A549 (cell line): Measurements from ENCODE around the gene SFT2D2. TPM values are rescaled to one million over a fixed set of nuclear protein-coding genes. Genes with fewer than 3 reads are reported as not detected.

Source experiments
- ATAC-seq, 2 experiments: fragments of 200-7000 bp in 1 of 2; fragments of >200 bp in 1 of 2; cut with Nextera tagmentation in 1 of 2; cut with Tn5 transposase in 1 of 2; 3 replicates each; pipeline versions ENCODE4 v1.8.0 to v1.9.1; 2018 to 2020; ENCODE audit warnings: mild to moderate bottlenecking in 1 of 2, moderate library complexity in 1 of 2
- CTCF ChIA-PET: fragments of 300-600 bp; sonication (Branson Sonifier 250); formaldehyde crosslinking; extraction: SDS; loops from one replicate; lab custom pipeline; 2021; ENCODE audit warnings: antibody characterized with exemption, inconsistent platforms; lab: Yijun Ruan, JAX
- POLR2A ChIA-PET: fragments of 350-600 bp; formaldehyde crosslinking; extraction: SDS; loops from one replicate; lab custom pipeline; 2021; ENCODE audit warnings: antibody characterized with exemption, inconsistent platforms; lab: Yijun Ruan, JAX
- DNase-seq, 2 experiments: peaks; one replicate each; pipeline versions ENCODE4 v3.0.0 to v3.0.0-alpha.2; 2011 to 2016; ENCODE audit warnings: low read depth in 1 of 2, low spot score in 1 of 2
- FAIRE-seq: peaks from 2 replicates; lab custom pipeline; 2011; peaks lifted over from hg19 to GRCh38; lab: Jason Lieb, UNC
- H3K27ac ChIP-seq, 2 experiments: fragments of >200 bp; sonication (Bioruptor Twin); formaldehyde crosslinking; 3 replicates each; pipeline ENCODE4 v1.5.1; 2016 to 2017
- H3K4me1 ChIP-seq: fragments of >200 bp; sonication (Bioruptor Twin); formaldehyde crosslinking; 3 replicates; pipeline ENCODE4 v1.6.1; 2016
- H3K4me2 ChIP-seq: fragments of >200 bp; sonication (Bioruptor Twin); formaldehyde crosslinking; 3 replicates; pipeline ENCODE4 v1.6.1; 2016
- H3K4me3 ChIP-seq: fragments of >200 bp; sonication (Bioruptor Twin); formaldehyde crosslinking; 3 replicates; pipeline ENCODE4 v1.5.1; 2016
- H3K9me3 ChIP-seq: fragments of >200 bp; sonication (Bioruptor Twin); formaldehyde crosslinking; 3 replicates; pipeline ENCODE4 v1.6.1; 2016
- BHLHE40 ChIP-seq: IDR thresholded peaks from 2 replicates; pipeline ENCODE4 v1.6.1; 2012; ENCODE audit warnings: low read depth, low read length, inconsistent platforms
- CBX2 ChIP-seq: fragments of 200-600 bp; sonication (generic); IDR thresholded peaks from 2 replicates; pipeline ENCODE4 v1.6.1; 2016; ENCODE audit warnings: low read depth, mild to moderate bottlenecking, borderline replicate concordance
- CEBPB ChIP-seq, 2 experiments: fragments of >200 bp in 1 of 2; sonication (Bioruptor Twin) in 1 of 2; formaldehyde crosslinking in 1 of 2; IDR thresholded peaks; 2 replicates each; pipeline ENCODE4 v1.6.1; 2012 to 2016
- EHMT2 ChIP-seq: fragments of 200-600 bp; sonication (generic); IDR thresholded peaks from 2 replicates; pipeline ENCODE4 v1.6.1; 2016; ENCODE audit warnings: antibody characterized with exemption, low read depth, mild to moderate bottlenecking, moderate library complexity
- ESRRA ChIP-seq: fragments of 150-350 bp; IDR thresholded peaks from 2 replicates; pipeline ENCODE4 v1.6.1; 2014; ENCODE audit warnings: mild to moderate bottlenecking, low read length, borderline replicate concordance
- FOXS1 ChIP-seq: fragments of 250-450 bp; sonication (Bioruptor Pico); IDR thresholded peaks from 2 replicates; pipeline ENCODE4 v1.5.0; 2020; ENCODE audit warnings: mild to moderate bottlenecking, moderate library complexity
- GATA3 ChIP-seq: IDR thresholded peaks from 2 replicates; pipeline ENCODE4 v1.6.1; 2012; ENCODE audit warnings: borderline replicate concordance
- HOXB13 ChIP-seq: fragments of 250-450 bp; sonication (Bioruptor Pico); IDR thresholded peaks from 2 replicates; pipeline ENCODE4 v1.5.0; 2020; ENCODE audit warnings: low read depth, mild to moderate bottlenecking, moderate library complexity
- HOXB5 ChIP-seq: fragments of 250-450 bp; sonication (Bioruptor Pico); IDR thresholded peaks from 2 replicates; pipeline ENCODE4 v1.5.0; 2020; ENCODE audit warnings: mild to moderate bottlenecking, moderate library complexity
- JUNB ChIP-seq: fragments of >200 bp; sonication (Bioruptor Twin); formaldehyde crosslinking; IDR thresholded peaks from 2 replicates; pipeline ENCODE4 v1.6.1; 2016
- MYC ChIP-seq: IDR thresholded peaks from 2 replicates; pipeline ENCODE4 v1.6.1; 2012; ENCODE audit warnings: mild to moderate bottlenecking, inconsistent platforms, low read length, improper control_type of control experiment, borderline replicate concordance
- NFE2L2 ChIP-seq: fragments of 150-350 bp; conservative IDR thresholded peaks from 2 replicates; pipeline ENCODE4 v1.6.1; 2014; ENCODE audit warnings: low read length
- NPAS2 ChIP-seq: fragments of 250-450 bp; sonication (Bioruptor Pico); IDR thresholded peaks from 2 replicates; pipeline ENCODE4 v1.8.0; 2022; ENCODE audit warnings: mild to moderate bottlenecking, moderate library complexity, borderline replicate concordance
- PHF8 ChIP-seq: fragments of 200-600 bp; sonication (generic); IDR thresholded peaks from 2 replicates; pipeline ENCODE4 v1.6.1; 2016; ENCODE audit warnings: low read depth, mild to moderate bottlenecking, antibody characterized with exemption, moderate library complexity, borderline replicate concordance
- POLR2AphosphoS2 ChIP-seq: conservative IDR thresholded peaks from 2 replicates; pipeline ENCODE4 v1.6.1; 2012; ENCODE audit warnings: low read length, improper control_type of control experiment, inconsistent platforms
- RARB ChIP-seq: fragments of 250-450 bp; sonication (Bioruptor Pico); IDR thresholded peaks from 2 replicates; pipeline ENCODE4 v1.8.0; 2021; ENCODE audit warnings: mild to moderate bottlenecking, moderate library complexity
- RCOR1 ChIP-seq: fragments of 150-350 bp; IDR thresholded peaks from 2 replicates; pipeline ENCODE4 v1.6.1; 2014; ENCODE audit warnings: antibody characterized with exemption, low read length, low read depth
- RNF2 ChIP-seq: fragments of 200-600 bp; sonication (generic); IDR thresholded peaks from 2 replicates; pipeline ENCODE4 v1.6.1; 2016; ENCODE audit warnings: low read depth, mild to moderate bottlenecking, antibody characterized with exemption, moderate library complexity, borderline replicate concordance
- SREBF2 ChIP-seq: fragments of 450-650 bp; IDR thresholded peaks from 2 replicates; pipeline ENCODE4 v1.6.1; 2014; ENCODE audit warnings: mild to moderate bottlenecking, moderate library complexity
- TFCP2L1 ChIP-seq: fragments of 250-450 bp; sonication (Bioruptor Pico); IDR thresholded peaks from 2 replicates; pipeline ENCODE4 v1.5.0; 2021; ENCODE audit warnings: mild to moderate bottlenecking
- TP53 ChIP-seq: fragments of 250-450 bp; sonication (Bioruptor Pico); IDR thresholded peaks from 2 replicates; pipeline ENCODE4 v1.5.0; 2021; ENCODE audit warnings: mild to moderate bottlenecking, moderate library complexity
- WGBS: methylation state at CpG from one replicate; pipeline ENCODE4 v1.1.6; 2017; ENCODE audit errors: missing lambda C conversion rate; 5-methylcytosine and 5-hydroxymethylcytosine counted together
- polyA plus RNA-seq, 4 experiments: library from polyadenylated mRNA; depleted of rRNA in 3 of 4; stranded (reverse); fragments of >200 nt; fragmentation: RNase III in 1 of 4; extraction: RNeasy Plus Mini Kit Qiagen cat#74134 plus additional on column Dnase treatment in 1 of 4; gene quantifications; 2 replicates in 3 of 4; 3 replicates in 1 of 4; pipeline ENCODE4 v1.2.3, GENCODE V29; 2011 to 2017
- TF ChIP-seq, protein P1 (sequence below): fragments of 150-350 bp; IDR thresholded peaks from 2 replicates; pipeline ENCODE4 v1.6.1; 2014; ENCODE audit warnings: low read depth, mild to moderate bottlenecking, low read length
- TF ChIP-seq, protein P2 (sequence below): fragments of >200 bp; sonication (Bioruptor Twin); formaldehyde crosslinking; IDR thresholded peaks from 3 replicates; pipeline ENCODE4 v1.6.1; 2016
- TF ChIP-seq, protein P3 (sequence below): fragments of 250-450 bp; sonication (Bioruptor Pico); IDR thresholded peaks from 2 replicates; pipeline ENCODE4 v1.5.0; 2021; ENCODE audit warnings: mild to moderate bottlenecking, moderate library complexity, borderline replicate concordance
- TF ChIP-seq, protein P4 (sequence below): IDR thresholded peaks from 2 replicates; pipeline ENCODE4 v1.6.1; 2012; ENCODE audit warnings: low read depth, borderline replicate concordance

The SFT2D2 gene
- polyA plus RNA-seq, 2 of the 4 experiments (the other 2 are of a cell fraction) = 12.8 to 40.1 TPM

DNA sequence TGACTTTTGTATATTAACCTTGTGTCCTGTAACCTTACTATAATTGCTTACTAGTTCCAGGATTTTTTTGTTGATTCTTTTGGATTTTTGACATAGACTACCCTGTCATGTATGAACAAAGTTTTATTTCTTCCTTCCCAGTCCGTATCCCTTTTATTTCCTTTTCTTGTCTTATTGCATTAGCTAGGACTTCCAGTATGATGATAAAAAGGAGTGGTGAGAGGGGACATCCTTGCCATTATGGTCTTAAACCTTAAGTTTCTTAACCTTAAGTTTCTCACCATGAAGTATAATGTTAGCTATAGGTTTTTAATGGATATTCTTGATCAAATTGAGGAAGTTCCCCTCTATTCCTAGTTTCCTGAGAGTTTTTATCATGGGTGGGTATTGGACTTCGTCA, 30.4 kb downstream of the SFT2D2 start:
- Histone ChIP-seq H3K4me1 (no peaks in the 10 kb centered on the region), H3K27ac (no peak overlapping the region), H3K4me3 (no peak overlapping the region), H3K4me2 (no peak overlapping the region), H3K9me3 (peaks cover 19% of the 10 kb centered on the region)
- CTCF ChIA-PET = interaction anchor here (0.6 to 1.5 kb wide), 2 partner anchors 10 to 20 kb away, joined by 3 to 4 read pairs; no protein-coding TSS in a partner anchor
- WGBS = 92% methylated on average over 2 of the region's 2 CpGs
- POLR2A ChIA-PET = no interaction called here
- no peak for ATAC-seq
- TF ChIP-seq RCOR1 (no peak), CEBPB (IDR thresholded peaks at IDR 0.05) (no peak), TP53 (no peak), EHMT2 (no peak), HOXB13 (no peak), MYC (no peak), POLR2AphosphoS2 (no peak), TFCP2L1 (CRISPR knock-in tag) (no peak), CBX2 (no peak), NFE2L2 (no peak), NPAS2 (CRISPR knock-in tag) (no peak)
- TF ChIP-seq, protein P1, sequence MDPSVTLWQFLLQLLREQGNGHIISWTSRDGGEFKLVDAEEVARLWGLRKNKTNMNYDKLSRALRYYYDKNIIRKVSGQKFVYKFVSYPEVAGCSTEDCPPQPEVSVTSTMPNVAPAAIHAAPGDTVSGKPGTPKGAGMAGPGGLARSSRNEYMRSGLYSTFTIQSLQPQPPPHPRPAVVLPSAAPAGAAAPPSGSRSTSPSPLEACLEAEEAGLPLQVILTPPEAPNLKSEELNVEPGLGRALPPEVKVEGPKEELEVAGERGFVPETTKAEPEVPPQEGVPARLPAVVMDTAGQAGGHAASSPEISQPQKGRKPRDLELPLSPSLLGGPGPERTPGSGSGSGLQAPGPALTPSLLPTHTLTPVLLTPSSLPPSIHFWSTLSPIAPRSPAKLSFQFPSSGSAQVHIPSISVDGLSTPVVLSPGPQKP = no peak
- TF ChIP-seq, protein P2, sequence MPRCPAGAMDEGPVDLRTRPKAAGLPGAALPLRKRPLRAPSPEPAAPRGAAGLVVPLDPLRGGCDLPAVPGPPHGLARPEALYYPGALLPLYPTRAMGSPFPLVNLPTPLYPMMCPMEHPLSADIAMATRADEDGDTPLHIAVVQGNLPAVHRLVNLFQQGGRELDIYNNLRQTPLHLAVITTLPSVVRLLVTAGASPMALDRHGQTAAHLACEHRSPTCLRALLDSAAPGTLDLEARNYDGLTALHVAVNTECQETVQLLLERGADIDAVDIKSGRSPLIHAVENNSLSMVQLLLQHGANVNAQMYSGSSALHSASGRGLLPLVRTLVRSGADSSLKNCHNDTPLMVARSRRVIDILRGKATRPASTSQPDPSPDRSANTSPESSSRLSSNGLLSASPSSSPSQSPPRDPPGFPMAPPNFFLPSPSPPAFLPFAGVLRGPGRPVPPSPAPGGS = no peak
- no peak for FAIRE-seq
- DNase-seq = no peak

DNA sequence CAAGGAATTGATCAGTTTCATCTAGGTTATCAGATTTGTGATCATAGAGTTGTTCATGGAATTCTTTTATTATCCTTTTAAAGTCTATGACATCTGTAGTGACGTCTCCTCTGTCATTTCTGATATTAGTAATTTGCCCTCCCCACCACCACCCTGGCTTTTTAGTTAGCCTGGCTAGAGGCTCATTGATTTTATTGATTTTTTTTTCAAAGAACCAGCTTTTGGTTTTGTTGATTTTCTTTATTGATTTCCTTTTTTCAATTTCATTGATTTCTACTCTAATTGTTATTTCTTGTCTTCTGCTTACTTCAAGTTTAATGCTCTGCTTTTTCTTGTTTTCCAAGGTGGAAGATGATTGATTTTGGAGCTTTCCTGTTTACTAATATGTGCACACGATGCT, 31.6 kb downstream of the SFT2D2 start:
- TF ChIP-seq, protein P3, sequence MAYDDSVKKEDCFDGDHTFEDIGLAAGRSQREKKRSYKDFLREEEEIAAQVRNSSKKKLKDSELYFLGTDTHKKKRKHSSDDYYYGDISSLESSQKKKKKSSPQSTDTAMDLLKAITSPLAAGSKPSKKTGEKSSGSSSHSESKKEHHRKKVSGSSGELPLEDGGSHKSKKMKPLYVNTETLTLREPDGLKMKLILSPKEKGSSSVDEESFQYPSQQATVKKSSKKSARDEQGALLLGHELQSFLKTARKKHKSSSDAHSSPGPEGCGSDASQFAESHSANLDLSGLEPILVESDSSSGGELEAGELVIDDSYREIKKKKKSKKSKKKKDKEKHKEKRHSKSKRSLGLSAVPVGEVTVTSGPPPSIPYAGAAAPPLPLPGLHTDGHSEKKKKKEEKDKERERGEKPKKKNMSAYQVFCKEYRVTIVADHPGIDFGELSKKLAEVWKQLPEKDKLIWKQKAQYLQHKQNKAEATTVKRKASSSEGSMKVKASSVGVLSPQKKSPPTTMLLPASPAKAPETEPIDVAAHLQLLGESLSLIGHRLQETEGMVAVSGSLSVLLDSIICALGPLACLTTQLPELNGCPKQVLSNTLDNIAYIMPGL = no peak
- no peak for TF ChIP-seq RARB (CRISPR knock-in tag)
- CTCF ChIA-PET = interaction anchor here (0.6 to 1.4 kb wide), 3 partner anchors 13 to 86 kb away, joined by 3 to 5 read pairs (median 3); no protein-coding TSS in a partner anchor
- no peak overlapping the region for H3K4me2 ChIP-seq
- POLR2A ChIA-PET = interaction anchor here (0.6 kb wide), 1 partner anchor 32 kb away, joined by 3 read pairs; no protein-coding TSS in a partner anchor
- ATAC-seq = no peak
- FAIRE-seq = no peak
- 41% methylated on average over 2 of the region's 2 CpGs for WGBS
- peaks cover 19% of the 10 kb centered on the region for H3K9me3 ChIP-seq
- H3K4me3 ChIP-seq = no peak overlapping the region
- H3K27ac ChIP-seq = no peak overlapping the region
- no peaks in the 10 kb centered on the region for H3K4me1 ChIP-seq
- no peak for DNase-seq

DNA sequence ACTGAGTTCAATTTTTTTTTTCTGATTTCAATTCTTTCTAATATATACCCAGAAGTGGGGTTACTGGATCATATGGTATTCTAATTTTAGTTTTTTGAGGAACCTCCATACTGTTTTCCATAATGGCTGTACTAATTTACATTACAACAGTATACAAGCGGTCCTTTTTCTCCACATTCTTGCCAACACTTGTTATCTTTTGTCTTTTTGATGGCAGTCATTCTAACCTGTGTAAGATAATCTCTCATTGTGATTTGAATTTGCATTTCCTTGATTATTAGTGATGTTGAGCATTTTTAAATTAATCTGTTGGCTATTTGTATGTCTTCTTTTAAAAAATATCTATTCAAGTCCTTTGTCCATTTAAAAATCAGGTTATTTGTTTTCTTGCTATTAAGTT, 33.8 kb downstream of the SFT2D2 start:
- 92% methylated on average over 1 of the region's 1 CpG for WGBS
- POLR2A ChIA-PET = no interaction called here
- DNase-seq = no peak
- no peak for FAIRE-seq
- ATAC-seq = no peak
- Histone ChIP-seq H3K27ac (no peak overlapping the region), H3K4me3 (no peak overlapping the region), H3K9me3 (peaks cover 19% of the 10 kb centered on the region), H3K4me1 (no peaks in the 10 kb centered on the region), H3K4me2 (no peak overlapping the region)
- CTCF ChIA-PET = no interaction called here
- TF ChIP-seq, protein P3 = no peak
- TF ChIP-seq ESRRA = no peak
- no peak for TF ChIP-seq FOXS1 (CRISPR knock-in tag)
- TF ChIP-seq RNF2 = no peak
- TF ChIP-seq HOXB5 (CRISPR knock-in tag) = no peak
- no peak for TF ChIP-seq GATA3
- TF ChIP-seq, protein P4, sequence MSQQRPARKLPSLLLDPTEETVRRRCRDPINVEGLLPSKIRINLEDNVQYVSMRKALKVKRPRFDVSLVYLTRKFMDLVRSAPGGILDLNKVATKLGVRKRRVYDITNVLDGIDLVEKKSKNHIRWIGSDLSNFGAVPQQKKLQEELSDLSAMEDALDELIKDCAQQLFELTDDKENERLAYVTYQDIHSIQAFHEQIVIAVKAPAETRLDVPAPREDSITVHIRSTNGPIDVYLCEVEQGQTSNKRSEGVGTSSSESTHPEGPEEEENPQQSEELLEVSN = no peak
- TF ChIP-seq JUNB = no peak
- TF ChIP-seq PHF8 = no peak
- no peak for TF ChIP-seq SREBF2
- no peak for TF ChIP-seq CEBPB (IDR thresholded peaks at IDR 0.05)
- no peak for TF ChIP-seq NFE2L2
- TF ChIP-seq, protein P1 = no peak
- no peak for TF ChIP-seq BHLHE40
